IPS-11a (cell line): ENCODE data around the gene KRT5.

Experiments
- H3K4me3 ChIP-seq: one replicate; pipeline ENCODE4 v1.5.1; 2013; ENCODE audit warnings: low read depth, low read length, control low read depth

Gene KRT5

GRCh38 chr12:52539083-52539820 lies 19.1 kb upstream of the KRT5 start:
- no peak overlapping the region for H3K4me3 ChIP-seq

GRCh38 chr12:52537101-52537500 lies 16.9 kb upstream of the KRT5 start:
- no peak overlapping the region for H3K4me3 ChIP-seq

- H3K4me3 ChIP-seq, result no peak overlapping the region
Measured at GRCh38 chr12:52535574-52535973, 15.4 kb upstream of the KRT5 start.

- no peak overlapping the region for H3K4me3 ChIP-seq
Measured at GRCh38 chr12:52534482-52534881, 14.3 kb upstream of the KRT5 start.

GRCh38 chr12:52533686-52534470 lies 13.7 kb upstream of the KRT5 start:
- no peak overlapping the region for H3K4me3 ChIP-seq

GRCh38 chr12:52532636-52533035 lies 12.4 kb upstream of the KRT5 start:
- no peak overlapping the region for H3K4me3 ChIP-seq

GRCh38 chr12:52531566-52532300 lies 11.5 kb upstream of the KRT5 start:
- no peak overlapping the region for H3K4me3 ChIP-seq

- no peak overlapping the region for H3K4me3 ChIP-seq
Measured at GRCh38 chr12:52530905-52531304, 10.7 kb upstream of the KRT5 start.

- no peak overlapping the region for H3K4me3 ChIP-seq
Measured at GRCh38 chr12:52530366-52530765, 10.2 kb upstream of the KRT5 start.

- H3K4me3 ChIP-seq, result no peak overlapping the region
Measured at GRCh38 chr12:52529846-52530245, 9.7 kb upstream of the KRT5 start.

GRCh38 chr12:52529417-52529816 lies 9.2 kb upstream of the KRT5 start:
- H3K4me3 ChIP-seq, result no peak overlapping the region

GRCh38 chr12:52528641-52529143 lies 8.5 kb upstream of the KRT5 start:
- no peak overlapping the region for H3K4me3 ChIP-seq

- H3K4me3 ChIP-seq, result no peak overlapping the region
Measured at GRCh38 chr12:52527121-52527800, 7.1 kb upstream of the KRT5 start.

GRCh38 chr12:52526511-52526951 lies 6.3 kb upstream of the KRT5 start:
- no peak overlapping the region for H3K4me3 ChIP-seq

GRCh38 chr12:52525661-52526499 lies 5.7 kb upstream of the KRT5 start:
- H3K4me3 ChIP-seq, result no peak overlapping the region

GRCh38 chr12:52524898-52525591 lies 4.9 kb upstream of the KRT5 start:
- H3K4me3 ChIP-seq, result no peak overlapping the region

GRCh38 chr12:52524241-52524897 lies 4.2 kb upstream of the KRT5 start:
- H3K4me3 ChIP-seq, result no peak overlapping the region

GRCh38 chr12:52523824-52524223 lies 3.6 kb upstream of the KRT5 start:
- no peak overlapping the region for H3K4me3 ChIP-seq
